Fibroblast of peridontal ligament (primary cell): ENCODE measurements around the gene G6PC2.
A peak's percentile ranks its signal among the peaks of the same experiment; 100 is the strongest.
"Not testable (repeated sequence)": the region's sequence is repeated elsewhere in the genome, so short reads cannot be mapped to it uniquely, and the experiment has no call there.

Source experiments
- DNase-seq: peaks from one replicate; pipeline ENCODE4 v3.0.0-alpha.2; 2010; ENCODE audit errors: extremely low read depth

The G6PC2 gene, protein sequence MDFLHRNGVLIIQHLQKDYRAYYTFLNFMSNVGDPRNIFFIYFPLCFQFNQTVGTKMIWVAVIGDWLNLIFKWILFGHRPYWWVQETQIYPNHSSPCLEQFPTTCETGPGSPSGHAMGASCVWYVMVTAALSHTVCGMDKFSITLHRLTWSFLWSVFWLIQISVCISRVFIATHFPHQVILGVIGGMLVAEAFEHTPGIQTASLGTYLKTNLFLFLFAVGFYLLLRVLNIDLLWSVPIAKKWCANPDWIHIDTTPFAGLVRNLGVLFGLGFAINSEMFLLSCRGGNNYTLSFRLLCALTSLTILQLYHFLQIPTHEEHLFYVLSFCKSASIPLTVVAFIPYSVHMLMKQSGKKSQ

DNA sequence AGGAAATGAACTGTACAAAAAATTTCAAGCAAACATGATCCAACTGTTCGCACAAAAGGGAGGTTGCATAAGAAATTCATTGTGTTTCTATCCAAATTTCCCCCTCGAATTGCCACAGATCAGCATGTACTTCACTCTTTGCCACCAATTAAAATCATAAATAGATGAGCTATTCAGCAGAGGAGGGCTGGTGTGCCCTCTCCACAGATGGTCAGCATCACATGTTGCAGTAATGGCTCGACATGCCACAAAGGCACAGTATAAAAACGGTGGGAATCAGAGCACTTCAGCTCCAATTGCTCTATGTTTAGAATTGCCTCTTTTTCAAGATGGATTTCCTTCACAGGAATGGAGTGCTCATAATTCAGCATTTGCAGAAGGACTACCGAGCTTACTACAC, at the start of gene G6PC2:
G6PC2 (plus strand) TSS at position 289 of the 400 bp plus-strand sequence; CDS start at position 330, 41 bp downstream.
- no peak for DNase-seq

DNA sequence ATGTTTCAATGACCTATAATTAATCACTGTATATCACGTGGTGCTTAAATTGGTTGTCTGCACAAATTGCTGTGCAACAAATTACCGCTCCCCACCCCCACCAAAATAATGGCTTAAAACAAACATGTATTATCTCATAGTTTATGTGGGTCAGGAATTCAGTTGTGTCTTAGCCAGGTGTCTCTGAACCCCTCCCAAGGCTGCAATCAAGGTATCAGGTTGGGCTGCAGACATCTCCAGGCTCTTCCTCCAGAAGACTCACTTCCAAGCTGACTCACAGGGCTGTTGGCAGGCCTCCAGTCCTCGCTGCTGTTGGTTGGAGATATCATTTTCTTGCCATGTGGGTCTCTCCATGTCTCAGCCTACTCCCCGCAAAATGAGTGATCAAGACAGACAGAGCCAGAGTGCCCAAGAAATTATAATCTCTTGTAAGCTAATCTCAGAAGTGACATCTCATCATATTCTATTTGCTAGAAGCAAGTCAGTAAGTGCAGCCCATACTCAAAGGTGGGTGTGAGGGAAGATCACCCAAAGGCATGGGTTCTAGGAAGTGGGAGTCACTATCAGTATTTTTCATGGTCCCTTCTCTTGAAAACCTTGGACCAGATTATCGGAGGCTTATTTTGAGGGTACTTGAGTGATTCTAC, 49.3 kb upstream of the G6PC2 start:
- DNase-seq = peak; percentile 71

DNA sequence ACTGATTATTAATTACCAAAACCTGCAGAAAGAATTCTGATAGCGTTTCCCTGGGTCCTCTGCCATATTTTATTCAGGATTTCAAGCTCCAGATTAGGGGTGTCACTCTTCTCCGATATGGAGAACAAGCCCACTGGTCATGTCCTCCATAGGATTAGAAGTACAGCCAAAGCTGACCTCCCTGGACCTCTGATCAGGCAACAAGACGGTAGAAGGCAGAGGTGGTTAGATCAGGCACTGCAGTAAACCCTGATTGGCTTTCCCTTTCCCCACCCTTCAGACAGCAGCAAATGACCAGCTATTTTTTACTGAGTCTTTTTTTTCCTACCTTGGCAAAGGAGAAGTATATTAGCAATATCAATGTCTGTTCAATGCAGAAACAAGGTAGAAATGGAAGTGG, 48.6 kb upstream of the G6PC2 start:
- no peak for DNase-seq

DNA sequence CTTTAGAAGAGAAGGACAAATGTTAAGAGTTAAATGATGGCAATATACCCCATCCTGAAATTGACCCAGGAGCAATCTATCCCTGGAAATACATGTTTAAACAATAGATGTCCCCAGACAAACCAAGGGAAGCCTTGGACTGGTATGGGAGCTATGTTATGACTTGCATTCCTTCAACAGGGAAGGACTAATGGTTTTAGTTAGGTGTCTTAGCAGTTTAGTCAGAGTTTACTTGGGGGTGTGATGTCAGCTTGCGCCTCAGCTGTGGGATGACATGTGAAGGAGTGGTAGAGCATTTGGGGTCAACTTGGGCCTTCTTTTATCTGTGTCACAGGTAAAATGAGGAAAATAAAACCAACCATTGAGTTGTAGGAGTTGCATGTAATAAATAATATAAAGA, 47.6 kb upstream of the G6PC2 start:
- DNase-seq = no peak

GRCh38 chr2:168854651-168855050, 46.4 kb upstream of the G6PC2 start:
- DNase-seq = no peak

DNA sequence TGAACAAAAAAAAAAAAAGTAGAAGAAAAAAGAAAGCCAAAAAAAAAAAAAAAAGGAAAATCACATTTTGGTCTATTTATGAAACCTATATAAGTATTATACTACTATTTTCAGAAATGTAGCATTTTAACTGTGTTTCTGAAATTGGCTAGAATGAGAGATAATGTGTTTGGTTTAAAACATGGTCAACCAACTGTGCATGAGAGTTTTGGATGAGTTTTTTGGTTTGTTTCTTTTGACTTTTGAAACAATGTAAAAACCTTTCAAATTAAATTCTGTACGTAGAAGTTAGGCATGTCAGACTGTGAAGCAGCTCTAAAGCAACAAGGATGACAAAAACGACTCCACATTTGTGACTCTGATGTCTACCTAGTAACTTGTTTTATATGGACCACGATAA, 45.5 kb upstream of the G6PC2 start:
- no peak for DNase-seq

GRCh38 chr2:168858146-168858545, 42.9 kb upstream of the G6PC2 start:
- no peak for DNase-seq

- DNase-seq = not testable (repeated sequence)
Measured at GRCh38 chr2:168867164-168867563, 33.9 kb upstream of the G6PC2 start.

DNA sequence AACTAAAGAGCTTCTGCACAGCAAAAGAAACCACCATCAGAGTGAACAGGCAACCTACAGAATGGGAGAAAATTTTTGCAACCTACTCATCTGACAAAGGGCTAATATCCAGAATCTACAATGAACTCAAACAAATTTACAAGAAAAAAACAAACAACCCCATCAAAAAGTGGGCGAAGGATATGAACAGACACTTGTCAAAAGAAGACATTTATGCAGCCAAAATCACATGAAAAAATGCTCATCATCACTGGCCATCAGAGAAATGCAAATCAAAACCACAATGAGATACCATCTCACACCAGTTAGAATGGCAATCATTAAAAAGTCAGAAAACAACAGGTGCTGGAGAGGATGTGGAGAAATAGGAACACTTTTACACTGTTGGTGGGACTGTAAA, 30.7 kb upstream of the G6PC2 start:
- not testable (repeated sequence) for DNase-seq

DNA sequence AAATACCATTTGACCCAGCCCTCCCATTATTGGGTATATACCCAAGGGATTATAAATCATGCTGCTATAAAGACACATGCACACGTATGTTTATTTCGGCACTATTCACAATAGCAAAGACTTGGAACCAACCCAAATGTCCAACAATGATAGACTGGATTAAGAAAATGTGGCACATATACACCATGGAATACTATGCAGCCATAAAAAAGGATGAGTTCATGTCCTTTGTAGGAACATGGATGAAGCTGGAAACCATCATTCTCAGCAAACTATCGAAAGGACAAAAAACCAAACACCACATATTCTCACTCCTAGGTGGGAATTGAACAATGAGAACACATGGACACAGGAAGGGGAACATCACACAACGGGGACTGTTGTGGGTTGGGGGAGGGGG, 30.3 kb upstream of the G6PC2 start:
- not testable (repeated sequence) for DNase-seq

DNA sequence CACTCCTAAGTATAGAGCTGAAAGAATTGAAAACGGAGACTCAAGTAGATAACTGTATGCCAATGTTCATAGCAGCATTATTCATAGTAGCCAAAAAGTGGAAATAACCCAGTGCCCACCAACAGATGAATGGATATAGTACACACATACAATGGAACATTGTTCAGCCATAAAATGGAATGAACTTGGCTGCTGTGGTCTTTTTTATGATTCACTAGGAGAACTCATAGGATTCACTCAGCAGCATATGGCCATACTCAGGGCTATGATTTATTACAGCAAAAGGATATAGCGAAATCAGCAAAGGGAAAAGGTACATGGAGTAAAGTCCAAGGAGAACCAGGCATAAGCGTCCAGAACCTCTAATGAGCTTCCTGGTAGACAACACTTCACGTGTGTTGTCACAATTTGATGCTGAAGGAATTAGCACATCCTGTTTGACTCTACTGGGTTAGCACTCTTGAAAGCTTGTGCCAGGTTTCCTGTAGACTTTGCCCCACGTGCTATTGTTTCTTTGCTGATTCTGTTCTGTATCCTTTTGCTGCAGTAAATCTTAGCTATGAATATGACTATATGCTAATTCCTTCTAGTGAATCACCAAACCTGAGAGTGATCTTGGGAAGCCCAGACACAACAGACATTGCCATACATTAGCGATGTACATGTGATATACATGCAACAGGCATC, 26.6 kb upstream of the G6PC2 start:
- no peak for DNase-seq

GRCh38 chr2:168882163-168882562, 18.9 kb upstream of the G6PC2 start:
- not testable (repeated sequence) for DNase-seq

DNA sequence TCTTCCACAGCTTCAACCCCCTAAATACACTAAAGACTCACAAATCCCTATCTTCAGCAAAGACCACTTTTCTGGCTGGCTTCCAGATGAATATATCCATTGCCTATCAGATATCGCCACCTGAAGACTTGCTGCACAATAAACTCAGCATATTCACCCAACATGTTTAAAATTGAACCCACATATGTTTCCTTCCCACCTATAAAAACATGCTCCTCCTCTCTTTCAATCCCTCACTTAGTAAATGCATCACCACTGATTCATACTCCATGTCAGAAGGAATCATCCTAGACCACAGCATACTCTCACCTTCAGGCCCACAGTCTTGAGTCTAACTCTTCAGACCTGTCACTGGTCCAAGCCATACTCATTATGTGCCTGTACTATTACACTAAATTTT, 16.1 kb upstream of the G6PC2 start:
- DNase-seq = no peak

DNA sequence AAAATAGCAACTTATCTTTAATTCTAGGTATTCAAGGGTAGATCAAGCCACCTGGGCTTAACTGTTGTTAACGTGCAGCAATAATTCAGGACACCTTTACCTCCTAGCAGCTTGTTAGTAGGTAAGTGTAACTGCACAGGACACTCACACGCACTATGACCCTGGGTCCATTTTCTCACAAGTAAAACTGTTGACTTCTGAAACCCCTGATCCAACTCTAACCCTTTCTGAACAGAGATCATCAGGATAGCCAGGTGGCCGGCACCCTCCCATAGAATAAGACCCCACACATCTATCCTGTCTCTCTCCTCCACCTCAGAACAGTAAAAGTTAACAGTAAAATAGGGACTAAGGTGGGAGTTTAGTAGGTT, 11.5 kb upstream of the G6PC2 start:
- no peak for DNase-seq

- DNase-seq = peak; percentile 88
Measured at GRCh38 chr2:168890006-168890782, 10.9 kb upstream of the G6PC2 start, which contains the start of gene SPC25. TSS of gene SPC25 (minus strand) at chr2:168890430. CDS start at chr2:168889519, 911 bp downstream.

DNA sequence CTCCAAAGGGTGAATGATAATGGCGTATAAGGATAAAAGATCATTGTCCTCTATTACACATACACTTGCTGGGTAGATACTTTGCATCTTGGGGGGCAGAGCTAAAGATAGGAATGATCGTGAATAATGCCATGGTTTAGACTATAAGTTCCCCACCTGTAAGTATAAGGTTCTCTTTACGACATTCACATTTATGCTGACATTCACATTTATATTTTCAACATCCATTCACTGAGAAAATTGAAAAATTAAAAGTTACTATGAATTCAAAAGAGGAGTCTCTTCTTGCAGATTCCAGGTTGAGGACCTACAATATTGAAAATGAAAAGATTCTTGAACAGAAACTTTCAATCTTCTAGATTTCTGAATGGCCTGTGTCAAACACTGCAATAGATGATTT, 8.8 kb upstream of the G6PC2 start:
- DNase-seq = no peak

DNA sequence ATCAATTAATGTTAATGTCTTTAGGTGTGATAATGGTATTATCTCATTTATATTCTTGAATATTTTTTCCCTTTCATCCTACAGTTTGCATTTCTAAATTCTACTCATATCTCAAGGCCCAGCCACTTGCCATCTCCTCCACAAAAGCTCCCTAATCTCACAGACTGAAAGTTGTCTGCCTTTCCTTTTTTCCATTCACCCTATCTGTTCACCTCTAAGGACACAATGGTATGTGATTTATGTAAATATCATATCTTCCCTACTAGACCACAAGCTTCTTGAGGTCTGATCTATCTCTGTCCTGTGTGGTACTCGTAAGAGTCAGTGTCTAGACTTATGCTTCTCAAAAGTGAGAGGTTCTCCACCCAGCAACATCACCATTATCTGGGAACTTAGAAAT, 7.0 kb upstream of the G6PC2 start:
- DNase-seq = no peak

GRCh38 chr2:168894720-168895119, 6.4 kb upstream of the G6PC2 start:
- no peak for DNase-seq

GRCh38 chr2:168895771-168896170, 5.3 kb upstream of the G6PC2 start:
- DNase-seq = no peak

DNA sequence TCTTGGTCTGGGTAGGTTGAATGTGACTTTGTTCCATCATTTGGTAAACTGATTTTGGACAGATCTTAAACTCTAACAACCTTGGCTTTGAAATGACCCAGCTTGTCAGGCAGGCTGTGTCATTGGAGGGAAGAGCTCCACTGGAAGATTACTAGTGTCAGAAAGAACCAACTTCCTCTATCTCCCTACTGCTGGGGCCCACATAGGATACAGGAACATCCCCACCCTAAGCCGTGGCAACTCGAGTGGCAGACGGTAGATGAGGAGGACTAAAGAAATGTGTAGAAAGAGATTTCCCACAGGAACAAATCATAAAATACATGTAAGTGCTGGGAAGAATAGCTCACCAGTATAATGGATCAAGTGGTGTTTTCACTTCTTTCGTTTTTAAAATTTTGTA, 4.3 kb upstream of the G6PC2 start:
- no peak for DNase-seq

DNA sequence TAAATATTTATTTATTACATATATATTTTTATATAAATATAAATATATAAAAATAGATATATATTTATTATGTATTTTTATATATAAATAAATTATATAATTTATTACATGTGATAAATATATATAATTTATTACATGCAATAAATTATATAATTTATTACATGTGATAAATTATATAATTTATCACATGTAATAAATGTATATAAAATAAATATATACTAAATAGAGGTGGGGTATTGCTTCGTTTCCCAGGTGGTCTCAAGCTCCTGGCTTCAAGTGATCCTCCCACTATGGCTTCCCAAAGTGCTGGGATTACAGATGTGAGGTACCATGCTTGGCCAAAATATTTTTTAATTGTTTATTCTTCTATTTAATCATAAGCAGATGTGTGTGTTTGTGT, 3.6 kb upstream of the G6PC2 start:
- no peak for DNase-seq

- DNase-seq = no peak
Measured at GRCh38 chr2:168903888-168904287, 2.8 kb downstream of the G6PC2 start.
